GM12864 (cell line): ENCODE measurements around the gene MYPN.

ENCODE experiments used
- DNase-seq: peaks from one replicate; pipeline ENCODE4 v3.0.0-alpha.2; 2011; ENCODE audit warnings: low read depth
- H3K4me3 ChIP-seq: 2 replicates; pipeline ENCODE4 v1.5.1; 2011; ENCODE audit warnings: mild to moderate bottlenecking, low read depth, low read length, control low read depth
- CTCF ChIP-seq: IDR thresholded peaks from 2 replicates; pipeline ENCODE4 v1.5.1; 2011; ENCODE audit warnings: low read depth, mild to moderate bottlenecking, moderate library complexity, low read length, control low read depth, inconsistent platforms; ENCODE audit errors: missing control alignments

MYPN gene

GRCh38 chr10:68165643-68166042 lies 56.4 kb downstream of the MYPN start:
- no peak for TF ChIP-seq CTCF
- no peak for DNase-seq

GRCh38 chr10:68166871-68167585 lies 57.7 kb downstream of the MYPN start:
- H3K4me3 ChIP-seq, result no peak overlapping the region
- TF ChIP-seq CTCF, result no peak
- DNase-seq, result no peak

More at GRCh38 chr10:68165643-68166042, 56.4 kb downstream of the MYPN start:
- H3K4me3 ChIP-seq, result no peak overlapping the region

- no peak overlapping the region for H3K4me3 ChIP-seq
- DNase-seq, result no peak
- TF ChIP-seq CTCF, result no peak
These were observed 58.4 kb downstream of the MYPN start for GRCh38 chr10:68167586-68168189.

GRCh38 chr10:68171539-68172080 lies 62.3 kb downstream of the MYPN start:
- no peak for DNase-seq
- no peak overlapping the region for H3K4me3 ChIP-seq
- no peak for TF ChIP-seq CTCF

- no peak for TF ChIP-seq CTCF
- no peak for DNase-seq
- H3K4me3 ChIP-seq, result no peak overlapping the region
These were observed 63.0 kb downstream of the MYPN start for GRCh38 chr10:68172324-68172723.

- DNase-seq, result no peak
- no peak for TF ChIP-seq CTCF
- H3K4me3 ChIP-seq, result no peak overlapping the region
These were observed 66.7 kb downstream of the MYPN start for GRCh38 chr10:68175949-68176348.
